GM19463 (cell line): Measurements from ENCODE around the gene ZBTB32.

ENCODE experiments used
- ATAC-seq: cut with Tn5 transposase; IDR thresholded peaks from one replicate; pipeline ENCODE4 v1.9.1; 2021; ENCODE audit warnings: mild to moderate bottlenecking, moderate library complexity; ENCODE audit not compliant: unreplicated experiment

ZBTB32 gene

DNA sequence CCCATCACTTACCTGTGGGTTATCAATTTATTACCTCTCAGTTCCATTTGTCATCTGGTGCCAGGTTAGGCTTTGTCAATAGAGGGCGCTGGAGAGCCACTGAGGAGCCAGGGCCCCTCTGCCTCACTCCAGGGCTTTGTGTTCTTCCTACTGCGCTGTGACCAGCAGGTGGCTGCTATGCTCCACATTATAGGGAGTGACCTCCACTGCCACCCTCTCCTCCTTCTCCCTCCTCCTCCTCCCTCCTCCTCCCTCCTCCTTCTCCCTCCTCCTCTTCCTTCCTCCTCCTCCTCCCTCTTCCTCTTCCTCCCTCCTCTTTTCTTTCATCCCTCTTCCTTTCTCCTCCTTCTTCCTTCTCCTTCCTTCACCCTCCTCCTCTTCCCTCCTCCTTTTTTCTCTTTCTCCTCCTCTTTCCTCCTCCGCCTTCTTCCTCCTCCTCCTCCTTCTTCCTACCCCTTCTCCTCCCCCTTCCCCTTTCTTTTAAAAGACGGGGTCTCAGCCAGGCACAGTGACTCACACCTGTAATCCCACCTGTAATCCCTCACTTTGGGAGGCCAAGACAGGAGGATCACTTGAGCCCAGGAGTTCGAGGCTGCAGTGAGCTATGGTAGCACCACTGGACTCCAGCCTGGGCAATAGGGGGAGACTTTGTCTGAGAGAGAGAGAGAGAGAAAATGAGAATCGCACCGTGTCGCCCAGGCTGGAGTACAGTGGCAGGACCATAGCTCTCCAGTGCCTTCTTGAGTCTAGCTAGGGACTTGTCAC, 10.3 kb upstream of the ZBTB32 start:
- peak; percentile 69 for ATAC-seq

DNA sequence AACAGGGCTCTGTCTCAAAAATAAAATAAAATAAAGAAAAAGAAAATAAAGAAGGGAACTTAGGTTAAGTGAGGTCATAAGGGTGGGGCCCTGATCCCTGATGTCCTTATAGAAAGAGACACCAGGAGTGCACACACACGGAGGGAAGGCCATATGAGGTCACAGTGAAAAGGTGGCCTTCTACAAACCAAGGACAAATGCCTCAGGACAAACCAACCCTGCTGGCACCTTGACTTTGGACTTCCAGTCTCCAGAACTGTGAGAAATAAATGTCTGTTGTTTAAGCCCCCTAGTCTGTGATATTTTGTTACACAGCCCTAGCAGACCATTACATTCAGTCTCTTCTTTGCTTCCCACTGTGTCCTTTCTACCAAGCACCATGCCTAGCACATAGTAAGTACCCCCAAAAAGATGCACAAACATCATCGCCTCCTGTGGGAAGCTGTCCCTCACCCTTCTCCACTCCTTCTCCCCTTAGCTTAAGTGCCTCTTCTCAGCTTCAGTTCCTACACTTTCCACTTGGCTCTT, 8.4 kb upstream of the ZBTB32 start:
- ATAC-seq = no peak

DNA sequence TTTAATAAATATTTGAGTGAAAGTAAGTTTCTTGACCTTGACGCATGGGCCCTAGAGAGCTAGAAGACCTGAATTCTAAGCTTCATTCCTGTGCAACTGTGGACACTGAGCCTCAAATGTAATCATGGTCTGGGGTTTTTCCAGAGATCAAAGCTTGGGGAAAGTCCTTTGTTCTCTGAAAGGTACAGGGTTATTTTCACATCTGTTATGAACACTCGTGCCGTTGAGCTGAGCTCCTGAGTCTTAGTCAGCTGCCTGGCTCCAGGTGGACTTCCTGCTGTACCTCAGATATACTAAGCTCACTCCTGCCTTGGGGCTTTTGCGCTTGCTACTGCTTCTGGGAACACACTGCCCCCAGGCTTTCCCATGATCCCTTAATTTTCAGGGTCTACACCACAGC, 7.5 kb upstream of the ZBTB32 start:
- no peak for ATAC-seq

- ATAC-seq = peak; percentile 96
Observed at GRCh38 chr19:35702223-35703012, 1.9 kb upstream of the ZBTB32 start.

GRCh38 chr19:35703343-35703742, 1.0 kb upstream of the ZBTB32 start:
- no peak for ATAC-seq

DNA sequence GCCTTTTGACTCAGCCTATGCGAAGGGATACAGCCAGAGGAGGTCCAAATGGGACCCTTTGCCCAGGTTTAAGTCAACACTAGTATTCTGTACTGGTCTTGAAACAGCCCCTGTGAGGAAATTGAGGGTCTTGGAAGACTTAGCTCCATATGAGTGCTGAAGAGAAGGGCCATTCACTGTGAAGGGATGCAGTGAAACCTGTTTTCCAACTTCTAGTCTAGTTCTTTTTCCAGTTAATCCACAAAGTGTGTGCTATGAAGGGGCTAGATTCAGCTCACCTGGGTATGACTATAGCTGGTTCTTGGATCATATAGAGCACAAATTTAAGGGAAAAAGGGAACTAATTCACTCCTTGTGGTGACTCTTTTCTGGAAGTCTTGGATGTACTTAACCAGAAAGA, 4.0 kb downstream of the ZBTB32 start:
- ATAC-seq = no peak

- peak; percentile 36 for ATAC-seq
Observed at GRCh38 chr19:35710784-35711723, 6.7 kb downstream of the ZBTB32 start.

- no peak for ATAC-seq
Observed at GRCh38 chr19:35712567-35713505, 8.5 kb downstream of the ZBTB32 start.

GRCh38 chr19:35713506-35713850, 9.1 kb downstream of the ZBTB32 start:
- no peak for ATAC-seq

DNA sequence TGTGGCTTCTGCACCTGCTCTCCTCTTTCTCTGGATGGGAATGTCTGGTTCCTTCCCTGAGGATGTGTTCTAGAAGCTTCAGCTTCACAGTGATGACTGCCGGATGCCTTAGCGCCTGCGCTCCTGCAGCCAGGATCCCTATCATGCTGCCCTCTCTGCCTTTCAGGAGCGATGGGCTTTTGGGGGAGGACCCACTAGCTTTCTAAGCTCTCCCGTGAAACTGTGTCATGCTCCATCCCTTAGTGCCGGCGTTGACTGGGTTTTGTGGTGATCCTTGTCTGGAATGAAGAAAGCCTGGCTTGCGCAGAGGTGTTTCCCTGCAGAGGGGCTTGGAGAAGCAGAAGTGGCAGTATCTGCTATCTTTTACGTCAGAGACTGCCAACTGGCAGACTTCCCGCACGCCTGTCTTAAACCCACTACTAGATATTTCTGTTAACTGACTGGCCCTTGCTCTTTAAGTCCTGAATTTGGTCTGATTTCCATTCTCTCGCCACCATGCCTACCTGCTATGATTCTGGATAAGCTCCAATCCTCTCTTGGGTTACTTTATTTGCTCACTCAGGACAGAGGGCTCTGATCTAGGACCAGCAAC, 9.6 kb downstream of the ZBTB32 start:
- no peak for ATAC-seq

DNA sequence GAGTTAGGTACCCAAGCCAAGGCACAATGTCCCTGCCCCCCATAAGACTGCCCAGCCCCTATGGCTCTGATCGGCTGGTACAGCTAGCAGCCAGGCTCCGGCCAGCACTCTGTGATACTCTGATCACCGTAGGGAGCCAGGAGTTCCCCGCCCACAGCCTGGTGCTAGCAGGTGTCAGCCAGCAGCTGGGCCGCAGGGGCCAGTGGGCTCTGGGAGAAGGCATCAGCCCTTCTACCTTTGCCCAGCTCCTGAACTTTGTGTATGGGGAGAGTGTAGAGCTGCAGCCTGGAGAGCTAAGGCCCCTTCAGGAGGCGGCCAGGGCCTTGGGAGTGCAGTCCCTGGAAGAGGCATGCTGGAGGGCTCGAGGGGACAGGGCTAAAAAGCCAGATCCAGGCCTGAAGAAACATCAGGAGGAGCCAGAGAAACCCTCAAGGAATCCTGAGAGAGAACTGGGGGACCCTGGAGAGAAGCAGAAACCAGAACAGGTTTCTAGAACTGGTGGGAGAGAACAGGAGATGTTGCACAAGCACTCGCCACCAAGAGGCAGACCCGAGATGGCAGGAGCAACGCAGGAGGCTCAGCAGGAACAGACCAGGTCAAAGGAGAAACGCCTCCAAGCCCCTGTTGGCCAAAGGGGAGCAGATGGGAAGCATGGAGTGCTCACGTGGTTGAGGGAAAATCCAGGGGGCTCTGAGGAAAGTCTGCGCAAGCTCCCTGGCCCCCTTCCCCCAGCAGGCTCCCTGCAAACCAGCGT, 10.4 kb downstream of the ZBTB32 start:
- ATAC-seq = no peak

- no peak for ATAC-seq
Observed at GRCh38 chr19:35715355-35715809, 11.0 kb downstream of the ZBTB32 start.

DNA sequence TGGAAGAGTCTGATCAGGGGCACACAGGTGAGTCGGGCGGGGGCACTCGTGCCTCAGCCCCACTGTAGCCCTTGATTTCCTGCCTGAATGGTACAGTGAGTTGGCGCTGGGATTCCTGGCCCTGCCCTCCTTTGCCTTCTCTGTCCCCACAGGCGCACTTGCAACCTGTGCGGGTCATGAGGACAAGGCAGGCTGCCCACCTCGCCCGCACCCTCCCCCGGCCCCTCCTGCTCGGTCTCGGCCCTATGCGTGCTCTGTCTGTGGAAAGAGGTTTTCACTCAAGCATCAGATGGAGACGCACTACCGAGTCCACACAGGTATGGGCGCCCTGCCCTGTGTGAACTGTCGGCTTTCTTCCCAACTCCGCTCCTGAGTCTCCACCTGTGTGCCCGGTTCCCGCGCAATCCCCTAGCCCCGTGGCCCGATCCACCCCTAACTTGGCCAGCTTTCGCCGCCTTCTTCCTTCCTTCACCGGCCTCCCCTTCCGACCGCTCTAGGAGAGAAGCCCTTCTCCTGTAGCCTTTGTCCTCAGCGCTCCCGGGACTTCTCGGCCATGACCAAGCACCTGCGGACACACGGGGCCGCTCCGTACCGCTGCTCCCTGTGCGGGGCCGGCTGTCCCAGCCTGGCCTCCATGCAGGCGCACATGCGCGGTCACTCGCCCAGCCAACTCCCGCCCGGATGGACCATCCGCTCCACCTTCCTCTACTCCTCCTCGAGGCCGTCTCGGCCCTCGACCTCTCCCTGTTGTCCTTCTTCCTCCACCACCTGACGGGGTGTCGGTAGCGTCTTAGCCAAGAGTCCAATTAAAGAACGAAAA, 11.8 kb downstream of the ZBTB32 start:
- no peak for ATAC-seq

- peak; percentile 56 for ATAC-seq
Observed at GRCh38 chr19:35716801-35717664, 12.7 kb downstream of the ZBTB32 start.

- ATAC-seq = no peak
Observed at GRCh38 chr19:35717665-35718344, 13.4 kb downstream of the ZBTB32 start, which contains the start of gene KMT2B. Gene KMT2B (plus strand): TSS chr19:35718003. CDS start chr19:35718019, 16 bp downstream.

- no peak for ATAC-seq
Observed at GRCh38 chr19:35718345-35719041, 14.1 kb downstream of the ZBTB32 start.
